ENCODE results near the gene THADA.

DNA sequence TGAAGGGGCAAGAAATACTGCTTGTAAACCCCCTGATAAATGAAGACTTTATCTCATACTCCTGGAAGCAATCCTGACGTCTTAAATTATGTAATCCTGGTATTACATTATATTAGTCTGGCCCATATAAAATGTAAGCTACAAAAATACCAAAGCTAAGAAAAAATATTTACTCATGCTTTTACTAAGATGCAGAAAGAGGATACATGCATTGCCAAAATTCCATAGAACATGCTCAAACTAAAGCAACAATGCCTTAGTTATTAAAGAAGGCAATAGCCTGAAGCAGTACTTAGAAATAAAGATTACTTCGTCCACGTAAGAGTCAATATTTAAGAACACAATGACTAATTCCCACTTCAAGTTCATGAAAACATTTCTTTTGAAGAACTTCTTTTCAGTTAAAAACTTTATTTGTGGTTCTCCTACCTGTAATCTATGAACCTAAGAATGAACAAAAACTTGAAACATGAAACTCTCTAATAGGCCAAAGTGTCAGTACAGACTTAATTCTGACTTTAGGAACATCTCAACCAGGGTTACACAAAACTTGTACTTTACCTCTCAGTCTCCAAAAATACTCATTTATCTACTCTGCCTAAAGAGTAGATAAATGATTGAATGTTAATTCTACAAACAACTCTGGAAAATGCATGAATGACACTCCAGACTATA is 117.3 kb downstream of the THADA start:
- TF ChIP-seq, protein P1, sequence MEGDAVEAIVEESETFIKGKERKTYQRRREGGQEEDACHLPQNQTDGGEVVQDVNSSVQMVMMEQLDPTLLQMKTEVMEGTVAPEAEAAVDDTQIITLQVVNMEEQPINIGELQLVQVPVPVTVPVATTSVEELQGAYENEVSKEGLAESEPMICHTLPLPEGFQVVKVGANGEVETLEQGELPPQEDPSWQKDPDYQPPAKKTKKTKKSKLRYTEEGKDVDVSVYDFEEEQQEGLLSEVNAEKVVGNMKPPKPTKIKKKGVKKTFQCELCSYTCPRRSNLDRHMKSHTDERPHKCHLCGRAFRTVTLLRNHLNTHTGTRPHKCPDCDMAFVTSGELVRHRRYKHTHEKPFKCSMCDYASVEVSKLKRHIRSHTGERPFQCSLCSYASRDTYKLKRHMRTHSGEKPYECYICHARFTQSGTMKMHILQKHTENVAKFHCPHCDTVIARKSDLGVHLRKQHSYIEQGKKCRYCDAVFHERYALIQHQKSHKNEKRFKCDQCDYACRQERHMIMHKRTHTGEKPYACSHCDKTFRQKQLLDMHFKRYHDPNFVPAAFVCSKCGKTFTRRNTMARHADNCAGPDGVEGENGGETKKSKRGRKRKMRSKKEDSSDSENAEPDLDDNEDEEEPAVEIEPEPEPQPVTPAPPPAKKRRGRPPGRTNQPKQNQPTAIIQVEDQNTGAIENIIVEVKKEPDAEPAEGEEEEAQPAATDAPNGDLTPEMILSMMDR (IDR thresholded peaks at IDR 0.05 in 8 of 11, conservative IDR thresholded peaks at IDR 0.05 in 3 of 11): no peak
- no peak for TF ChIP-seq POLR2A (IDR thresholded peaks at IDR 0.05)
